PFSK-1 (cell line): Measurements from ENCODE around the gene SLC26A11.

Experiments used
- POLR2AphosphoS5 ChIP-seq: IDR thresholded peaks from 2 replicates; pipeline ENCODE4 v1.6.1; 2012; ENCODE audit warnings: low read depth, mild to moderate bottlenecking, control low read depth, low read length, moderate library complexity
- SIN3A ChIP-seq: IDR thresholded peaks from 2 replicates; pipeline ENCODE4 v1.6.1; 2012; ENCODE audit warnings: mild to moderate bottlenecking, low read length, moderate library complexity, borderline replicate concordance; ENCODE audit not compliant: insufficient read depth

DNA sequence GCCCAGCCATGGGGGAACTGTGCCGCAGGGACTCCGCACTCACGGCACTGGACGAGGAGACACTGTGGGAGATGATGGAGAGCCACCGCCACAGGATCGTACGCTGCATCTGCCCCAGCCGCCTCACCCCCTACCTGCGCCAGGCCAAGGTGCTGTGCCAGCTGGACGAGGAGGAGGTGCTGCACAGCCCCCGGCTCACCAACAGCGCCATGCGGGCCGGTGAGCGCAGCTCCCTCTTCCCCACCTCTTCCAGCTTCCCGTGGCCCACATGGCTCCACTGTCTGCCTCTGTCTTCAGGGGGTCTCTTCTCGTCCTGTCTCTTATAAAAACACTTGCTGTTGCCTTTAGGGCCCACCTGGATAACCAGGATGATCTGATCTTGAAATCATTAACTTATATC lies 38.8 kb upstream of the SLC26A11 start:
- no peak for TF ChIP-seq SIN3A
- TF ChIP-seq POLR2AphosphoS5: no peak
